ENCODE results near the gene FOXB1.

The FOXB1 gene

GRCh38 chr15:60039316-60039715 lies 35.2 kb downstream of the FOXB1 start:
- DNase-seq (no peak), ATAC-seq (ENCODE audit: insufficient read depth, low read depth) (no peak)
- Histone ChIP-seq H3K9me3 (ENCODE audit: insufficient read depth, low read length, severe bottlenecking) (no peaks in the 10 kb centered on the region), H3K36me3 (ENCODE audit: insufficient read depth, low read length) (no peaks in the 10 kb centered on the region), H3K27ac (ENCODE audit: low read length) (no peak overlapping the region), H3K4me3 (ENCODE audit: low read depth in 1 of 2, low read length in 2 of 2) (no peak overlapping the region), H4K20me1 (ENCODE audit: insufficient read depth, low read length) (no peaks in the 10 kb centered on the region), H3K9ac (ENCODE audit: low read depth, low read length) (no peak overlapping the region), H3K4me2 (ENCODE audit: insufficient read depth, low read length) (no peak overlapping the region), H3K4me1 (ENCODE audit: insufficient read depth, low read length) (peaks cover 12% of the 10 kb centered on the region), H3K27me3 (ENCODE audit: insufficient read depth, low read length, poor library complexity) (no peaks in the 10 kb centered on the region), H2AFZ (ENCODE audit: low read depth, low read length) (no peak overlapping the region), H3K79me2 (ENCODE audit: insufficient read depth, low read length) (no peaks in the 10 kb centered on the region)
- TF ChIP-seq CTCF (IDR thresholded peaks at IDR 0.05; ENCODE audit: borderline replicate concordance, extremely low read depth, low read length, poor library complexity, severe bottlenecking) = no peak
- no peak for TF ChIP-seq EZH2 (IDR thresholded peaks at IDR 0.05; ENCODE audit: borderline replicate concordance, low read depth, low read length, severe bottlenecking)

GRCh38 chr15:60043744-60044435 lies 39.8 kb downstream of the FOXB1 start:
- no peak for TF ChIP-seq EZH2 (IDR thresholded peaks at IDR 0.05; ENCODE audit: borderline replicate concordance, low read depth, low read length, severe bottlenecking)
- TF ChIP-seq CTCF (IDR thresholded peaks at IDR 0.05; ENCODE audit: borderline replicate concordance, extremely low read depth, low read length, poor library complexity, severe bottlenecking) = no peak
- Histone ChIP-seq H3K9ac (ENCODE audit: low read depth, low read length) (peak overlapping the region; percentile 35), H2AFZ (ENCODE audit: low read depth, low read length) (no peak overlapping the region), H3K79me2 (ENCODE audit: insufficient read depth, low read length) (no peaks in the 10 kb centered on the region), H3K27me3 (ENCODE audit: insufficient read depth, low read length, poor library complexity) (no peaks in the 10 kb centered on the region), H3K4me1 (ENCODE audit: insufficient read depth, low read length) (peaks cover 27% of the 10 kb centered on the region), H3K36me3 (ENCODE audit: insufficient read depth, low read length) (no peaks in the 10 kb centered on the region), H3K4me3 (ENCODE audit: low read depth in 1 of 2, low read length in 2 of 2) (peak overlapping the region in 1 of 2 experiments; percentile 29; a peak in 2 of 4 replicates), H3K9me3 (ENCODE audit: insufficient read depth, low read length, severe bottlenecking) (no peaks in the 10 kb centered on the region), H4K20me1 (ENCODE audit: insufficient read depth, low read length) (no peaks in the 10 kb centered on the region), H3K4me2 (ENCODE audit: insufficient read depth, low read length) (peak overlapping the region; percentile 58), H3K27ac (ENCODE audit: low read length) (peak overlapping the region; percentile 85)
- ATAC-seq (ENCODE audit: insufficient read depth, low read depth) (peak; percentile 70), DNase-seq (peak; percentile 61)

- peak overlapping the region; percentile 35 for H3K9ac ChIP-seq (ENCODE audit: low read depth, low read length)
- H4K20me1 ChIP-seq (ENCODE audit: insufficient read depth, low read length) = no peaks in the 10 kb centered on the region
- H3K27ac ChIP-seq (ENCODE audit: low read length) = peak overlapping the region; percentile 85
- H3K9me3 ChIP-seq (ENCODE audit: insufficient read depth, low read length, severe bottlenecking) = peaks cover 6% of the 10 kb centered on the region
- H3K4me2 ChIP-seq (ENCODE audit: insufficient read depth, low read length) = peak overlapping the region; percentile 58
- H3K4me1 ChIP-seq (ENCODE audit: insufficient read depth, low read length) = peaks cover 27% of the 10 kb centered on the region
- TF ChIP-seq CTCF (IDR thresholded peaks at IDR 0.05; ENCODE audit: borderline replicate concordance, extremely low read depth, low read length, poor library complexity, severe bottlenecking) (no peak), EZH2 (IDR thresholded peaks at IDR 0.05; ENCODE audit: borderline replicate concordance, low read depth, low read length, severe bottlenecking) (no peak)
- ATAC-seq (ENCODE audit: insufficient read depth, low read depth) = peak; percentile 89
- H3K27me3 ChIP-seq (ENCODE audit: insufficient read depth, low read length, poor library complexity) = no peaks in the 10 kb centered on the region
- no peaks in the 10 kb centered on the region for H3K79me2 ChIP-seq (ENCODE audit: insufficient read depth, low read length)
- no peaks in the 10 kb centered on the region for H3K36me3 ChIP-seq (ENCODE audit: insufficient read depth, low read length)
- peak overlapping the region in 1 of 2 experiments; percentile 29; a peak in 2 of 4 replicates for H3K4me3 ChIP-seq (ENCODE audit: low read depth in 1 of 2, low read length in 2 of 2)
- peak; percentile 81 for DNase-seq
- peak overlapping the region; percentile 68 for H2AFZ ChIP-seq (ENCODE audit: low read depth, low read length)
These were observed 40.6 kb downstream of the FOXB1 start for GRCh38 chr15:60044636-60045270.

All from DND-41 (cell line).